Stomach (tissue), 9 donors: ENCODE measurements around the gene CLEC2D. TPM values are rescaled to one million over a fixed set of nuclear protein-coding genes. Genes with fewer than 3 reads are reported as not detected.

Experiments
- DNase-seq, 2 donors: peaks; one replicate each; pipeline versions ENCODE4 v3.0.0 to v3.0.0-alpha.2; 2013 to 2019
- H3K27ac ChIP-seq, 5 donors: fragments of 200-600 bp in 4 of 5; sonication (generic) in 4 of 5; one replicate each; pipeline ENCODE4 v1.5.1; 2013 to 2019; ENCODE audit warnings: mild to moderate bottlenecking in 1 of 5, moderate library complexity in 1 of 5
- H3K27me3 ChIP-seq, 3 donors: fragments of 200-600 bp; sonication (generic); one replicate each; pipeline ENCODE4 v1.5.1; 2017 to 2019; ENCODE audit warnings: mixed run types in 1 of 3
- H3K36me3 ChIP-seq, 4 donors: fragments of 200-600 bp; sonication (generic); 1 replicate in 3 of 4; 2 replicates in 1 of 4; pipeline ENCODE4 v1.5.1; 2016 to 2019
- H3K4me1 ChIP-seq, 4 donors: fragments of 200-600 bp; sonication (generic); one replicate each; pipeline ENCODE4 v1.5.1; 2016 to 2019
- H3K4me3 ChIP-seq, 4 donors: fragments of 200-600 bp; sonication (generic) in 3 of 4; one replicate each; pipeline ENCODE4 v1.5.1; 2016 to 2019; ENCODE audit warnings: mild to moderate bottlenecking in 1 of 4
- H3K9me3 ChIP-seq, 4 donors: fragments of 200-600 bp; sonication (generic); one replicate each; pipeline ENCODE4 v1.5.1; 2016 to 2019
- CTCF ChIP-seq, 7 experiments: fragments of 450-650 bp in 4 of 7; fragments of 200-600 bp in 3 of 7; sonication (generic) in 3 of 7; IDR thresholded peaks; one replicate each; pipeline ENCODE4 v1.5.1; 2016 to 2019; ENCODE audit warnings: antibody characterized with exemption in 7 of 7, control low read depth in 2 of 7, mild to moderate bottlenecking in 1 of 7
- EP300 ChIP-seq: sonication (generic); formaldehyde crosslinking; IDR thresholded peaks from one replicate; pipeline ENCODE4 v1.6.1; 2017; ENCODE audit warnings: antibody characterized with exemption
- POLR2A ChIP-seq, 4 donors: fragments of 450-650 bp; IDR thresholded peaks; one replicate each; pipeline ENCODE4 v1.6.1; 2016; ENCODE audit warnings: antibody characterized with exemption in 4 of 4, control low read depth in 2 of 4, mild to moderate bottlenecking in 1 of 4, moderate library complexity in 1 of 4
- POLR2AphosphoS5 ChIP-seq, 3 donors: sonication (generic); formaldehyde crosslinking; IDR thresholded peaks; one replicate each; pipeline ENCODE4 v1.6.1; 2016; ENCODE audit warnings: antibody characterized with exemption in 3 of 3
- WGBS, 5 donors: extraction: QIAGEN DNeasy Blood & Tissue Kit in 3 of 5; methylation state at CpG; one replicate each; pipeline versions ENCODE4 v1.1.5 to v1.1.7; 2013 to 2018; 5-methylcytosine and 5-hydroxymethylcytosine counted together
- intact Hi-C: fragments of 100-400 bp; cut with DNase I; formaldehyde crosslinking; loops from one replicate; pipeline ENCODE4 v1.15.1; 2023; ENCODE audit warnings: low total_unique reads
- polyA plus RNA-seq, 3 donors: library from polyadenylated mRNA; stranded (reverse); fragments of 200-250 nt; gene quantifications; one replicate each; pipeline ENCODE4 v1.2.3, GENCODE V29; 2013
- total RNA-seq, 5 donors: library from RNA; depleted of rRNA; stranded (reverse); fragments of >200 nt; gene quantifications; one replicate each; pipeline versions ENCODE4 v1.1.0 to v1.2.3, GENCODE V29; 2014 to 2016
- donor health status: healthy with polysubstance abuse.
- donor health status: Bipolar disorder and iron deficiency.
- donor health status: healthy.

Gene CLEC2D
- total and polyA plus RNA-seq, 8 donors: 2.2 to 90.2 (median 21.1) TPM; not detected in 1

- TF ChIP-seq POLR2AphosphoS5 (IDR thresholded peaks at IDR 0.05) (no peak), EP300 (no peak), POLR2A (IDR thresholded peaks at IDR 0.05) (no peak), CTCF (IDR thresholded peaks at IDR 0.05) (no peak)
- intact Hi-C loops: no loop called here
These were observed 28.1 kb downstream of the CLEC2D start for GRCh38 chr12:9697619-9698018.

GRCh38 chr12:9698681-9699080 is 29.2 kb downstream of the CLEC2D start:
- intact Hi-C loops: no loop called here
- Histone ChIP-seq H3K27ac (no peak overlapping the region), H3K27me3 (no peaks in the 10 kb centered on the region)

More at GRCh38 chr12:9697619-9698018, 28.1 kb downstream of the CLEC2D start:
- no peak overlapping the region for H3K4me3 ChIP-seq
- H3K9me3 ChIP-seq: peaks cover 0 to 8% (median 2%) of the 10 kb centered on the region in 4 donors
- H3K4me1 ChIP-seq: peaks cover 0 to 23% (median 5%) of the 10 kb centered on the region in 4 donors
- DNase-seq: no peak
- H3K36me3 ChIP-seq: peaks cover 7 to 31% (median 27%) of the 10 kb centered on the region in 4 donors
- H3K27me3 ChIP-seq: no peaks in the 10 kb centered on the region
- no peak overlapping the region for H3K27ac ChIP-seq

GRCh38 chr12:9699269-9699897 is 29.9 kb downstream of the CLEC2D start:
- no peak for DNase-seq
- intact Hi-C loops: no loop called here
- Histone ChIP-seq H3K36me3 (peaks cover 7 to 16% (median 14%) of the 10 kb centered on the region in 4 donors), H3K27ac (peak overlapping the region in 1 of 5 donors; percentile 7), H3K27me3 (no peaks in the 10 kb centered on the region), H3K4me3 (no peak overlapping the region), H3K4me1 (peaks cover 0 to 23% (median 5%) of the 10 kb centered on the region in 4 donors), H3K9me3 (peaks cover 0 to 8% (median 2%) of the 10 kb centered on the region in 4 donors)
- 52 to 71% (median 66%) methylated on average over 1 of the region's 1 CpG for WGBS, 5 donors
- TF ChIP-seq CTCF (IDR thresholded peaks at IDR 0.05): no peak
- no peak for TF ChIP-seq POLR2A (IDR thresholded peaks at IDR 0.05)
- TF ChIP-seq POLR2AphosphoS5 (IDR thresholded peaks at IDR 0.05): no peak
- TF ChIP-seq EP300: no peak

More at GRCh38 chr12:9698681-9699080, 29.2 kb downstream of the CLEC2D start:
- TF ChIP-seq POLR2AphosphoS5 (IDR thresholded peaks at IDR 0.05): no peak
- TF ChIP-seq EP300: no peak
- no peak for TF ChIP-seq CTCF (IDR thresholded peaks at IDR 0.05)
- no peak for TF ChIP-seq POLR2A (IDR thresholded peaks at IDR 0.05)
- Histone ChIP-seq H3K4me1 (peaks cover 0 to 23% (median 5%) of the 10 kb centered on the region in 4 donors), H3K4me3 (no peak overlapping the region), H3K36me3 (peaks cover 7 to 23% (median 19%) of the 10 kb centered on the region in 4 donors), H3K9me3 (peaks cover 0 to 8% (median 2%) of the 10 kb centered on the region in 4 donors)
- DNase-seq: no peak
- WGBS, 5 donors: 74 to 84% (median 82%) methylated on average over 2 of the region's 2 CpGs

- Histone ChIP-seq H3K4me3 (no peak overlapping the region), H3K27ac (peak overlapping the region in 2 of 5 donors; percentile 7 to 16), H3K27me3 (no peaks in the 10 kb centered on the region), H3K36me3 (peaks cover 6 to 10% (median 7%) of the 10 kb centered on the region in 4 donors), H3K4me1 (peaks cover 0 to 23% (median 5%) of the 10 kb centered on the region in 4 donors), H3K9me3 (peaks cover 0 to 8% (median 2%) of the 10 kb centered on the region in 4 donors)
- intact Hi-C loops: no loop called here
- DNase-seq: no peak
- 32 to 55% (median 40%) methylated on average over 2 of the region's 2 CpGs for WGBS, 5 donors
- no peak for TF ChIP-seq CTCF (IDR thresholded peaks at IDR 0.05)
- TF ChIP-seq EP300: no peak
- TF ChIP-seq POLR2A (IDR thresholded peaks at IDR 0.05): no peak
- no peak for TF ChIP-seq POLR2AphosphoS5 (IDR thresholded peaks at IDR 0.05)
These were observed 30.5 kb downstream of the CLEC2D start for GRCh38 chr12:9699898-9700605.
